ENCODE measurements around the gene ACBD4.

GRCh38 chr17:45155483-45155882 lies 20.0 kb downstream of the ACBD4 start:
- TF ChIP-seq CTCF (IDR thresholded peaks at IDR 0.05; ENCODE audit: poor library complexity, severe bottlenecking) (no peak), POLR2AphosphoS5 (IDR thresholded peaks at IDR 0.05) (no peak)

Data from neural cell (in vitro differentiated cells).